Measurements from ENCODE around the gene CST7.

Gene CST7

DNA sequence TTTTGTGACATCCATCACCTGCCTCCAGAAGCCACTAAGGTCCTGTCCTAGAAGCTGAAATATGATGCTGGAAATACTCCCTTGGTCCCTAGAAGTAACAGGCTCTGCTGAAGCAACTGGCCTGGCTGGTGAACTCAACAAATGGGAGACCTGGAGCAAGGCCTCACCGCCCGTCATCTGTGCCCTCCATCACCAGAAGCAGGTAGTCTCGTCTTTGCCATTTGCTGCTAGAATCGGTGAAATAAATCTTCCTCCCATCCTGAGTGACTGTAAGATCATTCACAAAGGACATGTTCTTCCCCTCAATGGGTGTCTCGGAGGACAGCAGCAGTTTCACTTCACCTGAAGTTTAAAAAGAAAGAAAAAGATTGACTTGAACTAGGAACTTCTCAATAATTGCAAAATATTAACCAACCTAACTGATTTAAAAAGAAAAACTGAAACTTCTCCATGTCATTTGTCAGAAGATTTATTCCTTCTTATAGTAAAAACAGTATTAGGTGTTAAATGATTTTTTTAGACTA, 21.0 kb downstream of the CST7 start:
- no peak overlapping the region for H3K27ac ChIP-seq (ENCODE audit: low read depth, low read length)
- H3F3A ChIP-seq (ENCODE audit: control insufficient read depth, insufficient read depth) = no peaks in the 10 kb centered on the region
- no peaks in the 10 kb centered on the region for H3K27me3 ChIP-seq (ENCODE audit: control insufficient read depth, low read length)
- H3K9me3 ChIP-seq (ENCODE audit: control insufficient read depth, insufficient read depth, low read length) = no peaks in the 10 kb centered on the region
- H3K9me2 ChIP-seq (replicated peaks; ENCODE audit: control insufficient read depth, low read length) = no peaks in the 10 kb centered on the region
- no peaks in the 10 kb centered on the region for H3K79me2 ChIP-seq (ENCODE audit: control insufficient read depth, low read length)
- no peaks in the 10 kb centered on the region for H3K4me1 ChIP-seq (ENCODE audit: control insufficient read depth, low read length)
- H4K20me1 ChIP-seq (ENCODE audit: control insufficient read depth, insufficient read depth, low read depth, low read length) = no peaks in the 10 kb centered on the region; the same call in 1 of the 2 replicates
- H3K36me3 ChIP-seq (ENCODE audit: control insufficient read depth, low read length) = peaks cover 59% of the 10 kb centered on the region
- no peak overlapping the region for H3K4me2 ChIP-seq (ENCODE audit: low read length)
- no peak overlapping the region for H3K4me3 ChIP-seq (ENCODE audit: low read length)
- TF ChIP-seq CTCF (IDR thresholded peaks at IDR 0.05; ENCODE audit: low read depth, low read length, poor library complexity, severe bottlenecking) (no peak), EZH2phosphoT487 (IDR thresholded peaks at IDR 0.05; ENCODE audit: borderline replicate concordance, low read length) (no peak)

DNA sequence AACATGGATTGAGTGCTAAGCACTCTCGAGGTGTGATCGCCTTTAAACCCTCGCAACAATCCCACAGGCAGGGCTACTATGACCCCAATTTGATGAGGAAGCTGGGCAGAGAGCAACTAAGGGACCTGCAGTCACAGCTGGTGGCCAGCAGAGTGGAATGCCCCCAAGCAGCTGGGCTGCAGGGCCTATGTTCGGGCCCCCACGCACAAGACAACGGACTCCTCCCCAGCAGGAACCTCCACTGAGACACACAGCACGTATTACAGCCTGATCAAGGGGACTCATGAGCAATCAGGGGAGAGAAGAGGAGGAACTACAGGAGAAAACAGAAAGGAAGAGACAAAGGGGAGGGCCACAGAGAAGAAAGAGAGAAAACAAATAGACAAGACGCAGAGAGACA, 21.7 kb downstream of the CST7 start:
- Histone ChIP-seq H3K4me2 (ENCODE audit: low read length) (no peak overlapping the region), H3K9me2 (replicated peaks; ENCODE audit: control insufficient read depth, low read length) (no peaks in the 10 kb centered on the region), H4K20me1 (ENCODE audit: control insufficient read depth, insufficient read depth, low read depth, low read length) (no peaks in the 10 kb centered on the region; the same call in 1 of the 2 replicates), H3K4me1 (ENCODE audit: control insufficient read depth, low read length) (no peaks in the 10 kb centered on the region), H3K79me2 (ENCODE audit: control insufficient read depth, low read length) (no peaks in the 10 kb centered on the region; the same call in 1 of the 2 replicates), H3K27me3 (ENCODE audit: control insufficient read depth, low read length) (no peaks in the 10 kb centered on the region), H3K27ac (ENCODE audit: low read depth, low read length) (no peak overlapping the region), H3F3A (ENCODE audit: control insufficient read depth, insufficient read depth) (no peaks in the 10 kb centered on the region), H3K9me3 (ENCODE audit: control insufficient read depth, insufficient read depth, low read length) (no peaks in the 10 kb centered on the region), H3K36me3 (ENCODE audit: control insufficient read depth, low read length) (peaks cover 53% of the 10 kb centered on the region), H3K4me3 (ENCODE audit: low read length) (no peak overlapping the region)
- TF ChIP-seq CTCF (IDR thresholded peaks at IDR 0.05; ENCODE audit: low read depth, low read length, poor library complexity, severe bottlenecking) = no peak
- TF ChIP-seq EZH2phosphoT487 (IDR thresholded peaks at IDR 0.05; ENCODE audit: borderline replicate concordance, low read length) = no peak

DNA sequence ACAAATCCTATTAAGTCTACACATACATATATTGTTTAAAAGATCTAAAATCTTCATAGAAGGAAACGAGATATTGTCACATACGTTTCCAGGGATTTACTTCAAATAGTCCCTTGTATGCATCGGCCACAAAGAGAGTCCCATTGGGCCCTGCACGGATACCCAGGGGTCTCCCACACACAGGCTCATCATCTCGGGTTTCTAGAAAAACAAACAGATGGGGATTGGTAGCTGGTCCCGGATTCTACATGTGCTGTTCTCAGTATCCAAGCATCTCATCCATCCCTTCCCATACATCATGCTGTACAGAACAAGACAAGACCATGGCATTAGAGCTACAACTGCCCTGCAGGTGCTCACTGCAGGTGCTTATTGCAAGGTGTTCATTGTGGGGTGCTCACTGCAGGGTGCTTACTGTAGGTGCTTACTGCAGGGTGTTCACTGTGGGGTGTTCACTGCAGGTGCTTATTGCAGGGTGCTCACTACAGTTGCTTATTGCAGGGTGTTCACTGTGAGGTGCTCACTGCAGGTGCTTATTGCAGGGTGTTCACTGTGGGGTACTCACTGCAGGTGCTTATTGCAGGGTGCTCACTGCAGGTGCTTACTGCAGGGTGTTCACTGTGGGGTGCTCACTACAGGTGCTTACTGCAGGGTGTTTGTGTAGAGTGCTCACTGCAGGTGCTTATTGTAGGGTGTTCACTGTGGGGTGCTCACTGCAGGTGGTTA, 22.5 kb downstream of the CST7 start:
- TF ChIP-seq EZH2phosphoT487 (IDR thresholded peaks at IDR 0.05; ENCODE audit: borderline replicate concordance, low read length) = no peak
- TF ChIP-seq CTCF (IDR thresholded peaks at IDR 0.05; ENCODE audit: low read depth, low read length, poor library complexity, severe bottlenecking) = no peak

More for the DNA sequence above, 22.5 kb downstream of the CST7 start:
- no peaks in the 10 kb centered on the region; the same call in 1 of the 2 replicates for H3K79me2 ChIP-seq (ENCODE audit: control insufficient read depth, low read length)
- H3K9me2 ChIP-seq (replicated peaks; ENCODE audit: control insufficient read depth, low read length) = no peaks in the 10 kb centered on the region
- no peaks in the 10 kb centered on the region for H3F3A ChIP-seq (ENCODE audit: control insufficient read depth, insufficient read depth)
- H3K4me2 ChIP-seq (ENCODE audit: low read length) = no peak overlapping the region
- H4K20me1 ChIP-seq (ENCODE audit: control insufficient read depth, insufficient read depth, low read depth, low read length) = no peaks in the 10 kb centered on the region; the same call in 1 of the 2 replicates
- peaks cover 2% of the 10 kb centered on the region; the same call in 1 of the 2 replicates for H3K9me3 ChIP-seq (ENCODE audit: control insufficient read depth, insufficient read depth, low read length)
- H3K36me3 ChIP-seq (ENCODE audit: control insufficient read depth, low read length) = peaks cover 54% of the 10 kb centered on the region
- no peak overlapping the region for H3K27ac ChIP-seq (ENCODE audit: low read depth, low read length)
- H3K4me3 ChIP-seq (ENCODE audit: low read length) = no peak overlapping the region
- no peaks in the 10 kb centered on the region for H3K27me3 ChIP-seq (ENCODE audit: control insufficient read depth, low read length)
- H3K4me1 ChIP-seq (ENCODE audit: control insufficient read depth, low read length) = no peaks in the 10 kb centered on the region
